Ishikawa (cell line): ENCODE data around the gene PRKCH.

ENCODE experiments used
- CEBPB ChIP-seq: IDR thresholded peaks from 2 replicates; pipeline ENCODE4 v1.6.1; 2012
- CREB1 ChIP-seq: IDR thresholded peaks from 2 replicates; pipeline ENCODE4 v1.6.1; 2012; ENCODE audit warnings: low read depth
- EGR1 ChIP-seq: IDR thresholded peaks from 2 replicates; pipeline ENCODE4 v1.6.1; 2012
- EP300 ChIP-seq: IDR thresholded peaks from 2 replicates; pipeline ENCODE4 v1.6.1; 2012; ENCODE audit warnings: borderline replicate concordance
- FOXM1 ChIP-seq: IDR thresholded peaks from 2 replicates; pipeline ENCODE4 v1.6.1; 2012; ENCODE audit warnings: low read depth, borderline replicate concordance
- NFIC ChIP-seq: IDR thresholded peaks from 2 replicates; pipeline ENCODE4 v1.6.1; 2012
- RAD21 ChIP-seq: IDR thresholded peaks from 2 replicates; pipeline ENCODE4 v1.6.1; 2012; ENCODE audit warnings: low read depth
- REST ChIP-seq: IDR thresholded peaks from 2 replicates; pipeline ENCODE4 v1.6.1; 2012; ENCODE audit warnings: low read depth, mild to moderate bottlenecking
- TAF1 ChIP-seq: IDR thresholded peaks from 2 replicates; pipeline ENCODE4 v1.6.1; 2012; ENCODE audit warnings: low read depth, mild to moderate bottlenecking
- TCF12 ChIP-seq: IDR thresholded peaks from 2 replicates; pipeline ENCODE4 v1.6.1; 2012; ENCODE audit warnings: low read depth
- TEAD4 ChIP-seq: IDR thresholded peaks from 2 replicates; pipeline ENCODE4 v1.6.1; 2012
- YY1 ChIP-seq: IDR thresholded peaks from 2 replicates; pipeline ENCODE4 v1.6.1; 2012; ENCODE audit warnings: low read depth
- ZBTB7A ChIP-seq: IDR thresholded peaks from 2 replicates; pipeline ENCODE4 v1.6.1; 2012; ENCODE audit warnings: low read depth
- TF ChIP-seq, protein P1 (sequence below): IDR thresholded peaks from 2 replicates; pipeline ENCODE4 v1.6.1; 2012

The PRKCH gene

DNA sequence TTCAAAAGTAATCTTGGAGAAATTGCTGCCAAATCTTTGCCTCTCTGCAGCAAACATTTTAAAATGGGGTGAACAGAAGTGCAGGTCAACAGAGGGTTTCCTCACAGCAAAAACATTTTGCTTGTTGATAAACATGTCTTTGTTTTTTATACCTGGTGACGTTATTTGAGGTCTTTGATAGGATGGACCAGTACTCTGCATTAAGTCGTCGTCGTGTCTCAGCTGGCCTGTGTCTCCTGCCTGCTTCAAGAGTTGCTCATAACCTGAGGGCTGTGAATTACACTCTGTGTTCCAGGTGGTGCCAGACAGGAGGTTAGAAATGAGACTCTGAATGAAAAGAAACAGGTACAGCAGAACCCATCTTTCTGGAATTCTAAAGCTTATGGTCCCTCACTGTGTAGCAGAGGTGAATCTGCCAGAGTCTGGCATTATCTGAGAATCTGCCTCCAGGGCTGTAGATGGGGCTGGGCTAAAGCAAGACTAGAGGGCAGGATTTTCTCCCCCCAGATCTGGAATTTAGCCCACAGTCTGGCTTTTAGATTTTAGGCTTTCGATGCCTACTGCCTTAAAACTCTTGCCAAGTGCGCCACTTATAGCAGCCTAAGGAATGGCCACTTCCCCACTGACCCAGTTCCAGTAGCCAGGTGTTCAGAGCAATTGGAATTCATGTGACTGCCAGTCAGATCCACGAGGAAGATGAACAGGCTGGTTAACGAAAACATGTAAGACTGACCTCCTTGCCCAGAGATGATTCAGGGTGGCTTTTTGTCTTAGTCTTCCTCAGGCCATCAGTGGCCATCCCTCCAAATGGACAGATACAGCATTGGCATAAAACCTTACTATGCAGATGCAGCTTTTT lies 161.2 kb downstream of the PRKCH start:
- no peak for TF ChIP-seq NFIC

- TF ChIP-seq RAD21 (no peak), TCF12 (no peak)
- TF ChIP-seq, protein P1, sequence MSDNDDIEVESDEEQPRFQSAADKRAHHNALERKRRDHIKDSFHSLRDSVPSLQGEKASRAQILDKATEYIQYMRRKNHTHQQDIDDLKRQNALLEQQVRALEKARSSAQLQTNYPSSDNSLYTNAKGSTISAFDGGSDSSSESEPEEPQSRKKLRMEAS, result no peak
Measured at GRCh38 chr14:61483476-61483875, 162.1 kb downstream of the PRKCH start.

DNA sequence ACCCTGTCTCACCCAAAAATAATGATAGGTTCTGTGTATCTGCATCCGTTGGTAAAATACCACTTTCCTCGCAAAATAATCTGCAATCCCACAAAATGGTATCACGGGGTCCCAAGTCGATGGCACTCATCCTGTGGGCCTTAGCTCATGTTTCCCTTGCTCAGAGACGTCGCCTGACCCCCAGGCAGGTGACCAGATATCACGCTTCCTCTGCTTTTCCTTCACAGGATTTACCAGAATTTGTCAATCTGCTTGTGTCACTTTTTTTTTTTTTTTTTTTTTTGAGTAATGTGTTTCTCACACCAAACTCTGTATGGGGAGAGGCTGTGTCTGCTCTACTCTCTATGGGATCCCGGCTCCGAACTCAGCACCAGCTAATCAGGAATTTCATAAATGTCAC lies 162.7 kb downstream of the PRKCH start:
- TF ChIP-seq FOXM1 (no peak), NFIC (no peak), EGR1 (no peak), RAD21 (no peak), ZBTB7A (no peak), CEBPB (no peak)

DNA sequence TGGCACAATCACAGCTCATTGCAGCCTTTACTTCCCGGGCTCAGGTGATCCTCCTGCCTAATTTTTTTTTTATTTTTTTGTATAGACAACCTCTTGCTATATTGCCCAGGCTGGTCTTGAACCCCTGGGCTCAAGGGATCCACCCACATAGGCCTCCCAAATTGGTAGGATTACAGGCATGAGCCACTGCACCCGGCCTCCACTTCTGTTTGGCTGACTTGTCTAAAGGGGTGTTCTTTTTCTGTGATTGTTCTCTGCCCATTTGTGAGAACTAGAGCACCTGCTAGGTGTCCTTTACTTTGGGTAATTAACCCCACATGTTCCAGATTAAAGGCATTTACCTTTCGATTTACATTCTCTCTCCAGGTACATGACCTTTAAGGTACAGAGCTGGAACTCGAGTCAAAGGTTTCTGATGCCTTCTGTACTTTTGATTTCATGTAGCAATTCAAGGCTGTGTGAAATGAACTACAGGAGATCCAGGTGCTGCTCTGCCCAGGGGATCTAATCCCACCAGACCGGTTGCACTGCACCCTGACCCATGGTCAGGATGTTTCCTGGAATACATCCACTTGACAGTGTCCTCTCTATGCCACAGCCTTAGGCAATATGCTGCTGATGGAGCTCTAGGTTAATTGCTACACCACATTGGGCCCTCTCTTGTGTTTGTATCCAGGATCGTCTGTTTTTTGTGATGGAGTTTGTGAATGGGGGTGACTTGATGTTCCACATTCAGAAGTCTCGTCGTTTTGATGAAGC lies 163.6 kb downstream of the PRKCH start:
- no peak for TF ChIP-seq TAF1
- no peak for TF ChIP-seq TCF12

DNA sequence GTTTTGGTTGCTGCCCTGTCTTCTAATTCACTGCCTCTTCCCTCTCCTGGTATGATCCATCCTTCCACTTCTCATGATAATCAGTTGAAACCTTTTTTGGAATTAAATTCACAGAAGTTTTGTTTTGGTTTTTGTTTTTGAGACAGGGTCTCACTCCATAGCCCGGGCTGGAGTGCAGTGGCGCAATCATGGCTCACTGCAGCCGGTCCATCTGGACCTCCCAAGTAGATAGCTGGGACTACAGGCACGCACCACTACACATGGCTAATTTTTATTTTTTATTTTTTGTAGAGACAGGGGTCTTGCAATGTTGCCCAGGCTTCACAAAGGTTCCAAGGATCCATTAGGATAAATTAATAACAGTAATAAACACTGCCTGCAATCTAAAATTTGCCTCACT lies 164.3 kb downstream of the PRKCH start:
- no peak for TF ChIP-seq TAF1
- TF ChIP-seq TEAD4, result no peak
- TF ChIP-seq, protein P1, result no peak
- TF ChIP-seq EP300, result no peak
- no peak for TF ChIP-seq ZBTB7A

DNA sequence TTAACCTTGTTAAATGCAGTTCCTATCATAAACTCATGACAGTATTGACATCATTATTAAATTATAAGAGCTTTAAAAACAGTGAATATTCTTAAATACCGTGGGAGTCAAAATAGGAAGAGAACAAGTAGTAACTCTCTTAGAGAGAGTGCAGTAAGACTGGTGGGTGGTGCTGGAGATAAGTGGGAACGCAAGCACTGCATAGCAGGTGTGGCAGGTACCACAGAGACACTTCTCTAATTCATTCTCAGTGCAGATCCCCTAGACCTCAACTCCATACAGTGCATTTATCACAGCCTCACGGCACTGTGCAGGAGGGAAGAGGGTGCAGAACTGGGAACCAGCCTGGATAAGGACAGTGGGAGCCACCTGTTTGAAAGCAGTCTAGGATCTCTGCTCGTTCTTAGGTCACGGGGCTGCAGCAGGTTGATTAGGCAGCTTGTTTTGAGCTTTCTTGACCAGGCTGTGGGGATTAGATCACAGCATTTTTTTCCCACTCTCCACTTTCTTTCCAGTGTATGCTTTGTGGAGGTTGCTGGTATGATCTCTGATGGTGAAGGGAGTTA lies 165.6 kb downstream of the PRKCH start:
- TF ChIP-seq RAD21, result no peak
- TF ChIP-seq TEAD4, result no peak
- TF ChIP-seq EGR1, result no peak
- no peak for TF ChIP-seq FOXM1
- no peak for TF ChIP-seq CEBPB
- TF ChIP-seq YY1, result no peak
- no peak for TF ChIP-seq TAF1
- no peak for TF ChIP-seq TCF12
- TF ChIP-seq REST, result no peak
- TF ChIP-seq ZBTB7A, result no peak
- TF ChIP-seq, protein P1, result no peak

GRCh38 chr14:61488417-61489401 lies 167.3 kb downstream of the PRKCH start:
- TF ChIP-seq FOXM1, result no peak

GRCh38 chr14:61489512-61489911 lies 168.1 kb downstream of the PRKCH start:
- TF ChIP-seq ZBTB7A, result no peak
- TF ChIP-seq, protein P1, result no peak
- TF ChIP-seq CEBPB, result no peak
- TF ChIP-seq TCF12, result no peak
- no peak for TF ChIP-seq EP300
- no peak for TF ChIP-seq CREB1
- no peak for TF ChIP-seq EGR1
- no peak for TF ChIP-seq NFIC
